ENCODE results near the gene PTPRM.

GRCh38 chr18:7586379-7586778, 19.3 kb downstream of the PTPRM start:
- TF ChIP-seq POLR2A (IDR thresholded peaks at IDR 0.05) (no peak), CTCF (IDR thresholded peaks at IDR 0.05) (no peak)
